Subcutaneous adipose tissue (tissue), 4 donors: ENCODE data around the gene LRRC8D. TPM values are rescaled to one million over a fixed set of nuclear protein-coding genes. Genes with fewer than 3 reads are reported as not detected.

ENCODE experiments used
- CTCF ChIP-seq: fragments of 450-650 bp; IDR thresholded peaks from one replicate; pipeline ENCODE4 v1.5.1; 2016; ENCODE audit warnings: low read depth, mild to moderate bottlenecking, control low read depth, antibody characterized with exemption, moderate library complexity
- total RNA-seq, 4 donors: library from RNA; depleted of rRNA; stranded (reverse); fragments of >200 nt; gene quantifications; one replicate each; pipeline ENCODE4 v1.1.0, GENCODE V29; 2016

LRRC8D gene
- total RNA-seq, 4 donors from 2014 or later, result 7.5 to 12.4 (median 9.2) TPM

GRCh38 chr1:89975540-89976125 is 154.8 kb downstream of the LRRC8D start:
- TF ChIP-seq CTCF, result no peak

- no peak for TF ChIP-seq CTCF
Measured at GRCh38 chr1:89978755-89979154, 157.9 kb downstream of the LRRC8D start.

GRCh38 chr1:89980605-89981004 is 159.8 kb downstream of the LRRC8D start:
- no peak for TF ChIP-seq CTCF

- TF ChIP-seq CTCF, result no peak
Measured at GRCh38 chr1:89986020-89986419, 165.2 kb downstream of the LRRC8D start.

Other genes with a start within 250 kb of the LRRC8D start
- gene LRRC8C, start 187.9 kb upstream of the LRRC8D start, total RNA-seq, result 10 to 100 TPM; 11.7 to 47.8 (median 22.1) TPM
- gene ZNF326, start 174.1 kb downstream of the LRRC8D start, total RNA-seq, result 10 to 100 TPM; 19.9 to 32.8 (median 24.0) TPM